ENCODE data around the gene VAV3.
"Not testable (repeated sequence)": the region's sequence is repeated elsewhere in the genome, so short reads cannot be mapped to it uniquely, and the experiment has no call there.

Gene VAV3

DNA sequence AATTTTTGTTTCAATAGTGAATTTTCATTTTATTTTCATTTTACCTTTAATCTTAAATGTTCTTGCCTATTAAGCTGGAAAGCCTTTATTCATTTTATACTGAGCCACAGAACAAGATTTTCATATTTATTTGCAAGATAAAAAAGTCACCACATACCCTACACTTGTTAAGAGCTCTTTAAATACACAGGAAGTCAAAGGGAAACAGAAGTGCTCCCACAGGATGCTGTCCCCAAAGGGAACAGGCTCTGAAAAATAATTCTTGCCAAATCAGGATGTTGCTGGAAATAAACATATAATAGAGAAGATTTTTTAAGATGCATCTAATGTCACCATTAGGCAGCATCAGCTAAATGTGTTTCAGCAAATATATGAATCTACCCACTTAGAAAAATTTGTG is 113.6 kb downstream of the VAV3 start:
- ChIA-PET POLR2A (interaction anchor here (0.6 kb wide), 1 partner anchor 73 kb away, joined by 4 read pairs; no protein-coding TSS in a partner anchor), CTCF (no interaction called here)
- no peak overlapping the region for H3K4me3 ChIP-seq (ENCODE audit: low read depth, low read length)
- DNase-seq (ENCODE audit: low read depth, low spot score) = no peak
- TF ChIP-seq, protein P1, sequence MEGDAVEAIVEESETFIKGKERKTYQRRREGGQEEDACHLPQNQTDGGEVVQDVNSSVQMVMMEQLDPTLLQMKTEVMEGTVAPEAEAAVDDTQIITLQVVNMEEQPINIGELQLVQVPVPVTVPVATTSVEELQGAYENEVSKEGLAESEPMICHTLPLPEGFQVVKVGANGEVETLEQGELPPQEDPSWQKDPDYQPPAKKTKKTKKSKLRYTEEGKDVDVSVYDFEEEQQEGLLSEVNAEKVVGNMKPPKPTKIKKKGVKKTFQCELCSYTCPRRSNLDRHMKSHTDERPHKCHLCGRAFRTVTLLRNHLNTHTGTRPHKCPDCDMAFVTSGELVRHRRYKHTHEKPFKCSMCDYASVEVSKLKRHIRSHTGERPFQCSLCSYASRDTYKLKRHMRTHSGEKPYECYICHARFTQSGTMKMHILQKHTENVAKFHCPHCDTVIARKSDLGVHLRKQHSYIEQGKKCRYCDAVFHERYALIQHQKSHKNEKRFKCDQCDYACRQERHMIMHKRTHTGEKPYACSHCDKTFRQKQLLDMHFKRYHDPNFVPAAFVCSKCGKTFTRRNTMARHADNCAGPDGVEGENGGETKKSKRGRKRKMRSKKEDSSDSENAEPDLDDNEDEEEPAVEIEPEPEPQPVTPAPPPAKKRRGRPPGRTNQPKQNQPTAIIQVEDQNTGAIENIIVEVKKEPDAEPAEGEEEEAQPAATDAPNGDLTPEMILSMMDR (IDR thresholded peaks at IDR 0.05; ENCODE audit: insufficient read depth, low read length, missing control alignments) = no peak

DNA sequence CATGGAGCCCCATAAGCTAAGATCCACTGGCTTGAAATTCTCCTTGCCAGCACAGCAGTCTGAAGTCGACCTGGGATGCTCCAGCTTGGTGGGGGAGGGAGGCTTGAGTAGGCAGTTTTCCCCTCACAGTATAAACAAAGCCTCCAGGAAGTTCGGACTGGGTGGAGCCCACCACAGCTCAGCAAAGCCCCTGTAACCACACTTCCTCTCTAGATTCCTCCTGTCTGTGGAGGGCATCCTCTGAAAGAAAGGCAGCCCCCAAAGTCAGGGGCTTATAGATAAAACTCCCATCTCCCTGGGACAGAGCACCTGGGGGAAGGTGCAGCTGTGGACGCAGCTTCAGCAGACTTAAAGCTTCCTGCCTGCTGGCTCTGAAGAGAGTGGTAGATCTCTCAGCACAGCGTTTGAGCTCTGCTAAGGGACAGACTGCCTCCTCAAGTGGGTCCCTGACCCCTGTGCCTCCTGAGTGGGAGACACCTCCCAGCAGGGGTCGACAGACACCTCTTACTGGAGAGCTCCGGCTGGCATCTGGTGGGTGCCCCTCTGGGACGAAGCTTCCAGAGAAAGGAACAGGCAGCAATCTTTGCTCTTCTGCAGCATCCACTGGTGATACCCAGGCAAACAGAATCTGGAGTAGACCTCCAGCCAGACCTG is 120.3 kb downstream of the VAV3 start:
- H3K4me3 ChIP-seq (ENCODE audit: low read depth, low read length); CTCF ChIA-PET; DNase-seq (ENCODE audit: low read depth, low spot score): not testable (repeated sequence)

DNA sequence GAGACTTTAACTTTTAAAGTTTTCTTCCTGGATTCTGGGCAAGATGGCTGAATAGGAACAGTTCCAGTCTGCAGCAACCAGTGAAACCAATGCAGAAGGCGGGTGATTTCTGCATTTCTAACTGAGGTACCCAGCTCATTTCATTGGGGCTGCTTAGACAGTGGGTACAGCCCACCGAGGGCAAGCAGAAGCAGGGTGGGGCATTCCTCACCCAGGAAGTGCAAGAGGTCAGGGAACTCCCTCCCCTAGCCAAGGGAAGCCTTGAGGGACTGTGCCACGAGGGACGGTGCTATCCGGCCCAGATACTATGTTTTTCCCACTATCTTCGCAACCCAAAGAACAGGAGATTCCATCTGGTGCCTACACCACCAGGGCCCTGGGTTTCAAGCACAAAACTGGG is 121.0 kb downstream of the VAV3 start:
- H3K4me3 ChIP-seq (ENCODE audit: low read depth, low read length) = no peak overlapping the region
- ChIA-PET POLR2A (no interaction called here), CTCF (no interaction called here)
- TF ChIP-seq, protein P1 (IDR thresholded peaks at IDR 0.05; ENCODE audit: insufficient read depth, low read length, missing control alignments) = no peak
- no peak for DNase-seq (ENCODE audit: low read depth, low spot score)

More for the DNA sequence above, 120.3 kb downstream of the VAV3 start:
- POLR2A ChIA-PET = not testable (repeated sequence)

GRCh38 chr1:107842241-107842640 is 122.7 kb downstream of the VAV3 start:
- TF ChIP-seq, protein P1 (IDR thresholded peaks at IDR 0.05; ENCODE audit: insufficient read depth, low read length, missing control alignments) = no peak
- ChIA-PET POLR2A (interaction anchor here (0.6 kb wide), 1 partner anchor 8 kb away, joined by 3 read pairs; no protein-coding TSS in a partner anchor), CTCF (no interaction called here)

DNA sequence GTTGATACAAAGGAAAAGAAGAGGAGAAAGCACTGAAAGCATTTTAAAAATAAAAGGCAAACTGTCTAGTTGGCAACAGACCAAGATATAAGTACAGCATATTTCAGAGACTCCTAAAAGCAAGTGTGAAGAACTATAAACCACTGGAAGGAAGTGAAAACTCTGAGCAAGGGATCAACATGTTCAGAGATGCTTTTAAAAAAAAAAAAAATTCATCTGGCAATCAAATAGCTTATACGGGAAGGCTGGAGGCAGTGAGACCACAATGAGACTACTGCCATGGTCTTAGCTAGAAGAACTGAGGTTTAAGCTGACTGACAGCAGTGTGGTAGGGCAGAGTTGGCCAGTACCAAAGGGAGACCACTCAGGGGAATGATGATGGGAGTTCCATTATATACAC is 124.3 kb downstream of the VAV3 start:
- no peak for DNase-seq (ENCODE audit: low read depth, low spot score)
- no peak overlapping the region for H3K4me3 ChIP-seq (ENCODE audit: low read depth, low read length)
- POLR2A ChIA-PET = no interaction called here

More at GRCh38 chr1:107842241-107842640, 122.7 kb downstream of the VAV3 start:
- DNase-seq (ENCODE audit: low read depth, low spot score) = no peak
- H3K4me3 ChIP-seq (ENCODE audit: low read depth, low read length) = no peak overlapping the region

DNA sequence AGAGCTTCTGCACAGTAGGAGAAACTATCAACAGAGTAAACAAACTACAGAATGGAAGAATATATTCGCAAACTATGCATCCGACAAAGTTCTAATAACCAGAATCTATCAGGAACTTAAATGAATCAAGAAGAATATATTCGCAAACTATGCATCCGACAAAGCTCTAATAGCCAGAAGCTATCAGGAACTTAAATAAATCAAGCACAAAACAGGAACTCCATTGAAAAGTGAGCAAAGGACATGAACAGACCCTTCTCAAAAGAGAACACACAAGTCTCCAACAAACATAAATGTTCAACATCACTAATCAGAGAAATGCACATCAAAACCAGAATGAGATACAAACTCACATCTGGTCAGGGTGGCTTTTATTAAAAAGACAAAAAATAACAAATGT is 126.9 kb downstream of the VAV3 start:
- POLR2A ChIA-PET = no interaction called here
- H3K4me3 ChIP-seq (ENCODE audit: low read depth, low read length) = no peak overlapping the region
- no peak for DNase-seq (ENCODE audit: low read depth, low spot score)
- CTCF ChIA-PET = no interaction called here
- TF ChIP-seq, protein P1 (IDR thresholded peaks at IDR 0.05; ENCODE audit: insufficient read depth, low read length, missing control alignments) = no peak

More for the DNA sequence above, 124.3 kb downstream of the VAV3 start:
- CTCF ChIA-PET = interaction anchor here (0.6 kb wide), 1 partner anchor 288 kb away, joined by 3 read pairs; no protein-coding TSS in a partner anchor
- TF ChIP-seq, protein P1 (IDR thresholded peaks at IDR 0.05; ENCODE audit: insufficient read depth, low read length, missing control alignments) = no peak

- H3K4me3 ChIP-seq (ENCODE audit: low read depth, low read length) = no peak overlapping the region
- POLR2A ChIA-PET = no interaction called here
- no peak for DNase-seq (ENCODE audit: low read depth, low spot score)
- CTCF ChIA-PET = no interaction called here
- TF ChIP-seq, protein P1 (IDR thresholded peaks at IDR 0.05; ENCODE audit: insufficient read depth, low read length, missing control alignments) = no peak
These were observed 129.8 kb downstream of the VAV3 start for GRCh38 chr1:107835151-107835670.

Data from AG04449 (cell line).